HG03442 (cell line): ENCODE data around the gene NUDC.
"Not testable (repeated sequence)": the region's sequence is repeated elsewhere in the genome, so short reads cannot be mapped to it uniquely, and the experiment has no call there.

Experiments used
- ATAC-seq: cut with Tn5 transposase; IDR thresholded peaks from one replicate; pipeline ENCODE4 v1.9.1; 2021; ENCODE audit warnings: mild to moderate bottlenecking, moderate library complexity; ENCODE audit not compliant: unreplicated experiment

Gene NUDC

GRCh38 chr1:26911399-26912146 lies 10.0 kb upstream of the NUDC start:
- no peak for ATAC-seq

- no peak for ATAC-seq
Observed at GRCh38 chr1:26912147-26912490, 9.4 kb upstream of the NUDC start.

GRCh38 chr1:26913389-26913753 lies 8.2 kb upstream of the NUDC start:
- no peak for ATAC-seq

- no peak for ATAC-seq
Observed at GRCh38 chr1:26913754-26914619, 7.6 kb upstream of the NUDC start, which contains the start of gene NR0B2. NR0B2 (minus strand) TSS chr1:26913975; CDS start chr1:26913940, 35 bp downstream.

DNA sequence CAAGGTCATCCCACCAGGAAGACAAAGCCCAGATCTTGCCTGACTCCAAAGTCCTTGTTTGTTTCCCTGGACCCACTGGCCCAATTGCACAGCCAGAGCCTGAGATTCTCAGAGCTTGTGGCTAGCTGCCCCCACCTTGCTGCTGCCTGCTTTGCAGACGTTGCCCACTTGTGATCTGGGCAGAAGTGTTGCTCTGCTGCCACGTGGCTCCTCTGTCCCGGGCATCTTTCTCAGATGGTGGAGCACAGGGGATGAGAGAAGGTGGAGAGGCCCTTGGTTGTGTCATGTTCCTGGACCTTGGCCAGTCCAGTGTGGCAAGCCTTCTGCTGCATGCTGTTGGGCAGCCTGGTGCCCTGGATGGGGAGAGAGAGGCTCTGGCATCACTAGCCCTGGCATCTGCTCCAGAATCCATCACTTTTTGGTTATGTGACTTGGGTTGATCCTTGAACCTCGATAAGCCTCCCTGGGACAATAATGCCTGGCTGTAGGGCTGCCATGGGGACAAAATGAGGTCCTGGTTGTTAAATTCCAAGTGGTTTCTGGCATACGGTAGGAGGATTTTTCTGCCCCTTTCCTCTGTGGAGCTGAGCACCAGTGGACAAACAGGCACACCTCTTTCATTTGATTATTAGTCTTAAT lies 6.2 kb upstream of the NUDC start:
- ATAC-seq = no peak

- no peak for ATAC-seq
Observed at GRCh38 chr1:26921126-26921539, 410 bp upstream of the NUDC start.

- no peak for ATAC-seq
Observed at GRCh38 chr1:26922431-26922729, 837 bp downstream of the NUDC start.

- ATAC-seq = no peak
Observed at GRCh38 chr1:26922901-26923300, 1.4 kb downstream of the NUDC start.

DNA sequence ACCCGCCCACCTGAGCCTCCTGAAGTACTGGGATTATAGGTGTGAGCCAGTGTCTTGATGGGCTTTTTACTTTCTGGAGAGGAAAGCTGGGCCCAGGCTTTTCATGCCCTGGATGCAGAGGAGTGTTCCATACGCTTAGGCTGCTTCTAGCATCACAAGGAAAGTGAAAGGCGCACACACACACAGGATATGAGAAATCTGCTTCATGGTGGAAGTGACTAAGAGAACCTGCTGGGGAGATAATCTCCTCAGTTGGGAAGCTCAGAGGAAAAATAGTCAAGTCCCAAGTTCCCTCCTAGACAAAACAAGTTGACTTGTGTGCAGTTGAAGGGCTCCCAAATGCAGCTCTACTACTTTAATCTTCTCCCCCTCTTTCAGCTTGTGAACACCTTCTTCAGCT lies 2.2 kb downstream of the NUDC start:
- no peak for ATAC-seq

- ATAC-seq = no peak
Observed at GRCh38 chr1:26932531-26932930, 11.0 kb downstream of the NUDC start.

DNA sequence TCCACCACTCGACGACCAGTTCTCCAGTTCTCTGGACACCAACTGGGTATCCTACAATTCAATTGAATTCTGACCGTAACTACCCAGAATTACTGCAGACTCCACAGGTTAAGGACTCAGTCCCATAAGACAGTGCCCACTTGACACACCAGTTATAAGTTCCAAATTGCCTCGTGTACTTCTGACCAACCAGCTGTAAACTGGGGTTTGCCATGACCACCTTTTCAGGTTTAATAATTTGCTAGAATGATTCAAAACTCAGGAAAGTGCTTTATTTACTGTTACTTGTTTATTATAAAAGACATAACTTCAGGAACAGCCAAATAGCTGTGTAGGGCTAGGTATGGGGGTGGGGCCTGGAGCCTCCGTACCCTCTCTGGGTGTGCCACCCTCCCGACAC lies 15.3 kb downstream of the NUDC start:
- ATAC-seq = no peak

GRCh38 chr1:26938004-26938658 lies 16.6 kb downstream of the NUDC start:
- no peak for ATAC-seq

GRCh38 chr1:26938659-26939025 lies 17.1 kb downstream of the NUDC start:
- ATAC-seq = no peak

GRCh38 chr1:26941311-26941710 lies 19.8 kb downstream of the NUDC start:
- no peak for ATAC-seq

GRCh38 chr1:26942656-26943055 lies 21.1 kb downstream of the NUDC start:
- ATAC-seq = no peak

GRCh38 chr1:26945138-26945537 lies 23.6 kb downstream of the NUDC start:
- no peak for ATAC-seq

- no peak for ATAC-seq
Observed at GRCh38 chr1:26945728-26946127, 24.2 kb downstream of the NUDC start.

DNA sequence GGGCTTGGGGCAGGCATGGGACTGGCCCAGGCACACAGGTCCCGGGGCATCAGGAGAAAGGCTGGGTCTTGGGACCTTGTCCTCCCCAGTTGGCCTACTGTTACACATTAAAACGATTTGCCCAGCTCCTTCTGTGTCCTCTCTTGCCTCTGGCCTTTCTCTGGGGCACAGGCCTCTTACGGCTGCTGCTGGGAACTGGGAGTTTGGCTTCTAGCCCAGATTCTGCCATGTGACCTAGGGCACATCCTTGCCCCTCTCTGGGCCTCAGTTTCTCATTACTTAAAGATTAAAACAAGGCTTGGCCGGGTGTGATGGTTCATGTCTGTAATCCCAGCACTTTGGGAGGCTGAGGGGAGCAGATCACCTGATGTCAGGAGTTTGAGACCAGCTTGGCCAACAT lies 24.7 kb downstream of the NUDC start:
- ATAC-seq = no peak

- ATAC-seq = not testable (repeated sequence)
Observed at GRCh38 chr1:26948725-26949057, 27.1 kb downstream of the NUDC start.

- ATAC-seq = no peak
Observed at GRCh38 chr1:26949266-26949925, 27.9 kb downstream of the NUDC start.

DNA sequence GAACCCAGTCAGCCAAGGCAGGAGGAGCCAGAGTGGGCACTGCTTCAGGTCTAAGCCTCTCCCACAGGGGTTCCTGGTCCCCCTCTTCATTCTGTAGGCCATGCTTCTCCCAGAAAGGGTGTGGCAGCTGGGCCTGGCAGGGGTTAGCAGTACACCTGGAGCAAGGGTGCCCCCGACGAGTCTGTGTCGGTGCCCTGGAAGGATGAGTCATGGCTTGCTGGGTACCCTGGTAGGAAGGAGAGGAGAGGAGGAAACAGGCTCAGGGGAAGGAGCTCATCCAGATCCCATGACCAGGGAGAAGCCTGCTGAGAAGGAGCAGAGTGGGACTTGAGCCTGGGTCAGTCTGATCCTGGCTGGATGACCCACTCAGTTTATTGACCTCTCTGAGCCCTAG lies 28.4 kb downstream of the NUDC start:
- ATAC-seq = no peak
